Measurements from ENCODE around the gene VASN.

The VASN gene

GRCh38 chr16:4354512-4355409 is 16.9 kb upstream of the VASN start:
- no peak for DNase-seq (ENCODE audit: low spot score)

- DNase-seq (ENCODE audit: low spot score), result no peak
These were observed 14.8 kb upstream of the VASN start for GRCh38 chr16:4356820-4357219.

- DNase-seq (ENCODE audit: low spot score), result no peak
These were observed 13.4 kb upstream of the VASN start for GRCh38 chr16:4358236-4358635.

- DNase-seq (ENCODE audit: low spot score), result no peak
These were observed 12.7 kb upstream of the VASN start for GRCh38 chr16:4358831-4359561.

- DNase-seq (ENCODE audit: low spot score), result no peak
These were observed 11.7 kb upstream of the VASN start for GRCh38 chr16:4359914-4360313.

- DNase-seq (ENCODE audit: low spot score), result no peak
These were observed 11.1 kb upstream of the VASN start for GRCh38 chr16:4360538-4361021.

- DNase-seq (ENCODE audit: low spot score), result no peak
These were observed 10.4 kb upstream of the VASN start for GRCh38 chr16:4361033-4361943.

- no peak for DNase-seq (ENCODE audit: low spot score)
These were observed 9.7 kb upstream of the VASN start for GRCh38 chr16:4361944-4362311.

GRCh38 chr16:4362476-4363135 is 9.0 kb upstream of the VASN start:
- DNase-seq (ENCODE audit: low spot score), result no peak

- DNase-seq (ENCODE audit: low spot score), result no peak
These were observed 7.2 kb upstream of the VASN start for GRCh38 chr16:4364196-4365013.

GRCh38 chr16:4365014-4365406 is 6.6 kb upstream of the VASN start:
- no peak for DNase-seq (ENCODE audit: low spot score)

- no peak for DNase-seq (ENCODE audit: low spot score)
These were observed 6.0 kb upstream of the VASN start for GRCh38 chr16:4365615-4366014.

- DNase-seq (ENCODE audit: low spot score), result no peak
These were observed 5.6 kb upstream of the VASN start for GRCh38 chr16:4366016-4366415.

GRCh38 chr16:4367393-4367856 is 4.2 kb upstream of the VASN start:
- DNase-seq (ENCODE audit: low spot score), result no peak

- DNase-seq (ENCODE audit: low spot score), result no peak
These were observed 2.5 kb upstream of the VASN start for GRCh38 chr16:4369007-4369733.

GRCh38 chr16:4370151-4370550 is 1.5 kb upstream of the VASN start:
- no peak for DNase-seq (ENCODE audit: low spot score)

- DNase-seq (ENCODE audit: low spot score), result no peak
These were observed 885 bp upstream of the VASN start for GRCh38 chr16:4370570-4371356.

GRCh38 chr16:4372001-4372577 is 441 bp downstream of the VASN start:
- DNase-seq (ENCODE audit: low spot score), result no peak
